Measurements from ENCODE around the gene FOSL1.
A peak's percentile ranks its signal among the peaks of the same experiment; 100 is the strongest.

FOSL1 gene

GRCh38 chr11:65859095-65859811 lies 40.9 kb downstream of the FOSL1 start:
- no peaks in the 10 kb centered on the region for H3K9me3 ChIP-seq (ENCODE audit: low read length)
- H2AFZ ChIP-seq (ENCODE audit: low read depth, low read length), result no peak overlapping the region
- peaks cover 29% of the 10 kb centered on the region for H3K4me1 ChIP-seq (ENCODE audit: insufficient read depth, low read length)
- H3K36me3 ChIP-seq (ENCODE audit: insufficient read depth, low read length), result peaks cover 54% of the 10 kb centered on the region
- H3K27me3 ChIP-seq (ENCODE audit: insufficient read depth, low read length), result no peaks in the 10 kb centered on the region
- H3K4me3 ChIP-seq (ENCODE audit: low read length), result peak overlapping the region; percentile 97

GRCh38 chr11:65858681-65859087 lies 41.5 kb downstream of the FOSL1 start:
- peaks cover 54% of the 10 kb centered on the region for H3K36me3 ChIP-seq (ENCODE audit: insufficient read depth, low read length)

GRCh38 chr11:65857853-65858680 lies 42.1 kb downstream of the FOSL1 start, which contains the start of gene CFL1:
TSS of gene CFL1 (minus strand) at chr11:65858180. CDS start at chr11:65858099, 81 bp downstream.
- Histone ChIP-seq H3K9me3 (ENCODE audit: low read length) (no peaks in the 10 kb centered on the region), H3K27me3 (ENCODE audit: insufficient read depth, low read length) (no peaks in the 10 kb centered on the region), H3K4me3 (ENCODE audit: low read length) (peak within 1 kb of the TSS; percentile 97), H3K4me1 (ENCODE audit: insufficient read depth, low read length) (peaks cover 29% of the 10 kb centered on the region), H3K36me3 (ENCODE audit: insufficient read depth, low read length) (peaks cover 54% of the 10 kb centered on the region), H2AFZ (ENCODE audit: low read depth, low read length) (peak within 1 kb of the TSS; percentile 49)

More at GRCh38 chr11:65858681-65859087, 41.5 kb downstream of the FOSL1 start:
- H2AFZ ChIP-seq (ENCODE audit: low read depth, low read length), result peak overlapping the region; percentile 49
- no peaks in the 10 kb centered on the region for H3K9me3 ChIP-seq (ENCODE audit: low read length)
- no peaks in the 10 kb centered on the region for H3K27me3 ChIP-seq (ENCODE audit: insufficient read depth, low read length)
- peaks cover 29% of the 10 kb centered on the region for H3K4me1 ChIP-seq (ENCODE audit: insufficient read depth, low read length)
- peak overlapping the region; percentile 97 for H3K4me3 ChIP-seq (ENCODE audit: low read length)

- Histone ChIP-seq H2AFZ (ENCODE audit: low read depth, low read length) (no peak overlapping the region), H3K4me3 (ENCODE audit: low read length) (peak overlapping the region; percentile 97), H3K27me3 (ENCODE audit: insufficient read depth, low read length) (no peaks in the 10 kb centered on the region), H3K4me1 (ENCODE audit: insufficient read depth, low read length) (peaks cover 29% of the 10 kb centered on the region), H3K9me3 (ENCODE audit: low read length) (no peaks in the 10 kb centered on the region), H3K36me3 (ENCODE audit: insufficient read depth, low read length) (peaks cover 53% of the 10 kb centered on the region)
Observed at GRCh38 chr11:65857500-65857852, 42.7 kb downstream of the FOSL1 start.

- Histone ChIP-seq H3K36me3 (ENCODE audit: insufficient read depth, low read length) (peaks cover 51% of the 10 kb centered on the region), H3K4me1 (ENCODE audit: insufficient read depth, low read length) (peaks cover 28% of the 10 kb centered on the region), H3K4me3 (ENCODE audit: low read length) (peak overlapping the region; percentile 97), H3K27me3 (ENCODE audit: insufficient read depth, low read length) (no peaks in the 10 kb centered on the region), H2AFZ (ENCODE audit: low read depth, low read length) (no peak overlapping the region), H3K9me3 (ENCODE audit: low read length) (no peaks in the 10 kb centered on the region)
Observed at GRCh38 chr11:65856689-65857499, 43.3 kb downstream of the FOSL1 start.

GRCh38 chr11:65855927-65856363 lies 44.2 kb downstream of the FOSL1 start:
- Histone ChIP-seq H3K36me3 (ENCODE audit: insufficient read depth, low read length) (peaks cover 45% of the 10 kb centered on the region), H3K4me1 (ENCODE audit: insufficient read depth, low read length) (peaks cover 19% of the 10 kb centered on the region), H2AFZ (ENCODE audit: low read depth, low read length) (no peak overlapping the region), H3K9me3 (ENCODE audit: low read length) (peaks cover 7% of the 10 kb centered on the region), H3K4me3 (ENCODE audit: low read length) (peak overlapping the region; percentile 97), H3K27me3 (ENCODE audit: insufficient read depth, low read length) (no peaks in the 10 kb centered on the region)

- H3K4me1 ChIP-seq (ENCODE audit: insufficient read depth, low read length), result peaks cover 17% of the 10 kb centered on the region
- H2AFZ ChIP-seq (ENCODE audit: low read depth, low read length), result no peak overlapping the region
- H3K4me3 ChIP-seq (ENCODE audit: low read length), result no peak overlapping the region
- no peaks in the 10 kb centered on the region for H3K27me3 ChIP-seq (ENCODE audit: insufficient read depth, low read length)
- H3K9me3 ChIP-seq (ENCODE audit: low read length), result peaks cover 7% of the 10 kb centered on the region
- peaks cover 45% of the 10 kb centered on the region for H3K36me3 ChIP-seq (ENCODE audit: insufficient read depth, low read length)
Observed at GRCh38 chr11:65854852-65855837, 45.0 kb downstream of the FOSL1 start.

GRCh38 chr11:65854161-65854592 lies 46.0 kb downstream of the FOSL1 start:
- Histone ChIP-seq H2AFZ (ENCODE audit: low read depth, low read length) (no peak overlapping the region), H3K36me3 (ENCODE audit: insufficient read depth, low read length) (peaks cover 45% of the 10 kb centered on the region), H3K27me3 (ENCODE audit: insufficient read depth, low read length) (no peaks in the 10 kb centered on the region), H3K4me1 (ENCODE audit: insufficient read depth, low read length) (peaks cover 17% of the 10 kb centered on the region), H3K9me3 (ENCODE audit: low read length) (peaks cover 7% of the 10 kb centered on the region), H3K4me3 (ENCODE audit: low read length) (no peak overlapping the region)

- Histone ChIP-seq H3K27me3 (ENCODE audit: insufficient read depth, low read length) (no peaks in the 10 kb centered on the region), H3K36me3 (ENCODE audit: insufficient read depth, low read length) (peaks cover 45% of the 10 kb centered on the region), H2AFZ (ENCODE audit: low read depth, low read length) (no peak overlapping the region), H3K4me1 (ENCODE audit: insufficient read depth, low read length) (peaks cover 11% of the 10 kb centered on the region), H3K4me3 (ENCODE audit: low read length) (no peak overlapping the region), H3K9me3 (ENCODE audit: low read length) (peaks cover 7% of the 10 kb centered on the region)
Observed at GRCh38 chr11:65853246-65853979, 46.8 kb downstream of the FOSL1 start.

- Histone ChIP-seq H3K4me1 (ENCODE audit: insufficient read depth, low read length) (peaks cover 11% of the 10 kb centered on the region), H3K9me3 (ENCODE audit: low read length) (peaks cover 7% of the 10 kb centered on the region), H3K27me3 (ENCODE audit: insufficient read depth, low read length) (no peaks in the 10 kb centered on the region), H3K36me3 (ENCODE audit: insufficient read depth, low read length) (peaks cover 45% of the 10 kb centered on the region), H3K4me3 (ENCODE audit: low read length) (no peak overlapping the region), H2AFZ (ENCODE audit: low read depth, low read length) (no peak overlapping the region)
Observed at GRCh38 chr11:65852508-65853245, 47.5 kb downstream of the FOSL1 start.

Measured in neuron (in vitro differentiated cells).